Endothelial cell of umbilical vein (primary cell): ENCODE data around the gene ZSWIM7. TPM values are rescaled to one million over a fixed set of nuclear protein-coding genes. Genes with fewer than 3 reads are reported as not detected.

Source experiments
- BruUV-seq: library from RNA; stranded (reverse); fragments of 400-500 nt; replicated peaks from 2 replicates; lab custom pipeline; 2021; lab: Mats Ljungman, UMichigan
- CTCF ChIA-PET: fragments of 300-600, 350-600 bp; sonication (Branson Sonifier 250); formaldehyde crosslinking; loops from one replicate; lab custom pipeline; 2021; ENCODE audit warnings: antibody characterized with exemption, inconsistent platforms; lab: Charles Lee
- POLR2A ChIA-PET: fragments of 300-600, 350-600 bp; sonication (Branson Sonifier 250); formaldehyde crosslinking; loops from one replicate; lab custom pipeline; 2021; ENCODE audit warnings: antibody characterized with exemption, inconsistent platforms; lab: Charles Lee
- DNase-seq: peaks from one replicate; pipeline ENCODE4 v3.0.0-alpha.2; 2011; ENCODE audit warnings: low read depth, low spot score
- FAIRE-seq: peaks from 2 replicates; lab custom pipeline; 2011; peaks lifted over from hg19 to GRCh38; lab: Jason Lieb, UNC
- H2AFZ ChIP-seq: 2 replicates; pipeline ENCODE4 v1.6.0; 2012; ENCODE audit warnings: low read depth, low read length, control low read depth, inconsistent platforms
- H3K27ac ChIP-seq: 2 replicates; pipeline ENCODE4 v1.5.1; 2011; ENCODE audit warnings: low read depth, mild to moderate bottlenecking, control low read depth, low read length, moderate library complexity; ENCODE audit not compliant: insufficient read depth
- H3K27me3 ChIP-seq, 2 experiments: 2 replicates each; pipeline versions ENCODE4 v1.6.0 to v1.6.1; 2011; ENCODE audit warnings: low read length in 2 of 2, mixed read lengths in 1 of 2; ENCODE audit not compliant: control insufficient read depth in 2 of 2, insufficient read depth in 2 of 2
- H3K36me3 ChIP-seq, 2 experiments: 2 replicates in 1 of 2; 3 replicates in 1 of 2; pipeline ENCODE4 v1.5.1; 2011; ENCODE audit warnings: low read length in 2 of 2, mild to moderate bottlenecking in 1 of 2, moderate library complexity in 1 of 2; ENCODE audit not compliant: control insufficient read depth in 2 of 2, insufficient read depth in 2 of 2; ENCODE audit errors: extremely low read depth in 1 of 2
- H3K4me1 ChIP-seq: 3 replicates; pipeline ENCODE4 v1.5.1; 2011; ENCODE audit warnings: mild to moderate bottlenecking, low read length; ENCODE audit not compliant: control insufficient read depth, insufficient read depth; ENCODE audit errors: extremely low read depth
- H3K4me2 ChIP-seq: 2 replicates; pipeline ENCODE4 v1.6.1; 2011; ENCODE audit warnings: low read length, control low read depth, mixed read lengths; ENCODE audit not compliant: insufficient read depth
- H3K4me3 ChIP-seq, 3 experiments: fragments of 200-600 bp in 1 of 3; sonication (generic), shearing (Covaris generic) in 1 of 3; replicated peaks in 1 of 3; 2 replicates each; pipeline ENCODE4 v1.5.1; 2011 to 2016; ENCODE audit warnings: control low read depth in 3 of 3, low read length in 3 of 3, mild to moderate bottlenecking in 2 of 3, inconsistent platforms in 1 of 3, low read depth in 1 of 3, moderate library complexity in 1 of 3; ENCODE audit not compliant: insufficient read depth in 1 of 3
- H3K79me2 ChIP-seq: 2 replicates; pipeline ENCODE4 v1.6.0; 2012; ENCODE audit warnings: low read length, inconsistent platforms; ENCODE audit not compliant: control insufficient read depth, insufficient read depth
- H3K9ac ChIP-seq: replicated peaks from 2 replicates; pipeline ENCODE3; 2011; ENCODE audit warnings: low read length, control low read depth; ENCODE audit not compliant: insufficient read depth; ENCODE audit errors: extremely low read depth
- H3K9me1 ChIP-seq: replicated peaks from 3 replicates; pipeline ENCODE4 v1.6.0; 2011; ENCODE audit warnings: mild to moderate bottlenecking, low read length; ENCODE audit not compliant: control insufficient read depth, insufficient read depth; ENCODE audit errors: extremely low read depth
- H3K9me3 ChIP-seq: replicated peaks from 2 replicates; pipeline ENCODE4 v1.5.1; 2012; ENCODE audit warnings: low read length, inconsistent platforms; ENCODE audit not compliant: control insufficient read depth, insufficient read depth
- H4K20me1 ChIP-seq: replicated peaks from 2 replicates; pipeline ENCODE3; 2011; ENCODE audit warnings: mild to moderate bottlenecking, low read length; ENCODE audit not compliant: control insufficient read depth, insufficient read depth; ENCODE audit errors: extremely low read depth
- CTCF ChIP-seq, 2 donors: IDR thresholded peaks; 1 replicate in 1 of 2; 2 replicates in 1 of 2; pipeline ENCODE4 v1.5.1; 2011; ENCODE audit warnings: low read length in 2 of 2, mild to moderate bottlenecking in 2 of 2, moderate library complexity in 2 of 2, control low read depth in 1 of 2, inconsistent platforms in 1 of 2, low read depth in 1 of 2; ENCODE audit not compliant: insufficient read depth in 1 of 2; ENCODE audit errors: extremely low read depth in 1 of 2
- EZH2 ChIP-seq: IDR thresholded peaks from 2 replicates; pipeline ENCODE4 v1.6.1; 2012; ENCODE audit warnings: borderline replicate concordance, low read depth, mild to moderate bottlenecking, moderate library complexity, low read length, inconsistent platforms; ENCODE audit not compliant: severe bottlenecking
- FOS ChIP-seq: IDR thresholded peaks from 2 replicates; pipeline ENCODE4 v1.6.1; 2011; ENCODE audit warnings: mild to moderate bottlenecking, low read length, moderate library complexity, borderline replicate concordance; ENCODE audit not compliant: insufficient read depth
- GATA2 ChIP-seq: IDR thresholded peaks from 2 replicates; pipeline ENCODE4 v1.7.0; 2011; ENCODE audit warnings: low read depth, mild to moderate bottlenecking, moderate library complexity, mixed read lengths, low read length; ENCODE audit not compliant: insufficient read length, insufficient read depth
- JUN ChIP-seq: IDR thresholded peaks from 2 replicates; pipeline ENCODE4 v1.6.1; 2011; ENCODE audit warnings: borderline replicate concordance, low read depth; ENCODE audit not compliant: insufficient read length, insufficient read depth
- MAX ChIP-seq: IDR thresholded peaks from 2 replicates; pipeline ENCODE4 v1.6.1; 2011; ENCODE audit not compliant: insufficient read depth, insufficient read length
- MYC ChIP-seq: IDR thresholded peaks from one replicate; pipeline ENCODE4 v1.6.1; 2011; ENCODE audit warnings: mild to moderate bottlenecking, low read depth, low read length
- POLR2A ChIP-seq: IDR thresholded peaks from 2 replicates; pipeline ENCODE4 v1.6.1; 2012; ENCODE audit warnings: low read depth, mild to moderate bottlenecking, control low read depth, low read length
- POLR2AphosphoS5 ChIP-seq: IDR thresholded peaks from 2 replicates; pipeline ENCODE4 v1.6.1; 2012; ENCODE audit warnings: low read depth, mild to moderate bottlenecking, control low read depth, low read length, moderate library complexity; ENCODE audit not compliant: insufficient read depth
- dilution Hi-C: fragments of 300-500 bp; cut with MboI; formaldehyde crosslinking; loops from one replicate; pipeline ENCODE4 v1.15.0; 2019; ENCODE audit warnings: low sequenced_read_pairs; ENCODE audit not compliant: extremely low pct_ligation_motif_present
- intact Hi-C: fragments of 100-400 bp; cut with micrococcal nuclease; formaldehyde crosslinking; loops from one replicate; pipeline ENCODE4 v1.10.0; 2022
- polyA plus RNA-seq, 4 experiments: library from polyadenylated mRNA; depleted of rRNA in 3 of 4; stranded (reverse) in 3 of 4; unstranded in 1 of 4; fragments of >200 nt; gene quantifications; 2 replicates each; pipeline versions ENCODE4 v1.2.1 to v1.2.3, GENCODE V29; 2011 to 2012; ENCODE audit warnings: missing spikeins in 1 of 4
- total RNA-seq: library from RNA; stranded (reverse); gene quantifications from 2 replicates; pipeline ENCODE4 v1.2.3, GENCODE V29; 2021

Gene ZSWIM7
- total and polyA plus RNA-seq, 2 donors (not counting 3 experiments of a cell fraction or from before 2014, with no cell fraction given) = 18.0 to 33.8 TPM

- ChIA-PET POLR2A (interaction anchor here (0.6 kb wide), 1 partner anchor 20 kb away, joined by 6 read pairs; no protein-coding TSS in a partner anchor), CTCF (interaction anchor here (0.9 to 1.3 kb wide), 2 partner anchors 19 to 47 kb away, joined by 3 to 5 read pairs; no protein-coding TSS in a partner anchor)
- Histone ChIP-seq H3K79me2 (peaks cover 43% of the 10 kb centered on the region), H2AFZ (no peak overlapping the region), H3K4me2 (no peak overlapping the region), H3K4me3 (no peak overlapping the region), H3K36me3 (no peaks in the 10 kb centered on the region), H3K9me1 (no peaks in the 10 kb centered on the region), H4K20me1 (no peaks in the 10 kb centered on the region), H3K27me3 (no peaks in the 10 kb centered on the region), H3K9ac (no peak overlapping the region), H3K27ac (no peak overlapping the region), H3K4me1 (peaks cover 24% of the 10 kb centered on the region), H3K9me3 (no peaks in the 10 kb centered on the region)
- BruUV-seq = no TSS peak
- TF ChIP-seq POLR2A = no peak
- no peak for TF ChIP-seq MAX
- no peak for TF ChIP-seq CTCF (IDR thresholded peaks at IDR 0.05; ENCODE audit: extremely low read depth in 1 of 2, insufficient read depth in 1 of 2, low read depth in 1 of 2, low read length in 2 of 2)
- no peak for TF ChIP-seq EZH2
- no peak for TF ChIP-seq MYC
- TF ChIP-seq FOS = no peak
- TF ChIP-seq JUN = no peak
- TF ChIP-seq GATA2 = no peak
- TF ChIP-seq POLR2AphosphoS5 = no peak
- intact Hi-C loops = no loop called here
- dilution Hi-C loops = no loop called here
- no peak for DNase-seq
- no peak for FAIRE-seq
Measured at GRCh38 chr17:15951368-15952047, 48.0 kb downstream of the ZSWIM7 start.
